COLO668 (cell line): ENCODE results near the gene BTBD7.
"Not testable (repeated sequence)": the region's sequence is repeated elsewhere in the genome, so short reads cannot be mapped to it uniquely, and the experiment has no call there.

ENCODE experiments used
- DNase-seq: peaks from one replicate; lab custom pipeline; 2025; ENCODE audit not compliant: unreplicated experiment; lab: John Stamatoyannopoulos, UW

Gene BTBD7

GRCh38 chr14:93332853-93333630, at the start of gene BTBD7:
Gene BTBD7, minus strand, starts transcription at chr14:93333036. Its CDS starts 36,985 bp downstream, at chr14:93296051.
- DNase-seq, result peak; percentile 99

- no peak for DNase-seq
These were observed 48.8 kb upstream of the BTBD7 start for GRCh38 chr14:93381644-93382043.

- no peak for DNase-seq
These were observed 47.0 kb upstream of the BTBD7 start for GRCh38 chr14:93379831-93380230.

- DNase-seq, result no peak
These were observed 42.9 kb upstream of the BTBD7 start for GRCh38 chr14:93375673-93376156.

- DNase-seq, result no peak
These were observed 37.0 kb upstream of the BTBD7 start for GRCh38 chr14:93369713-93370266.

GRCh38 chr14:93368996-93369712, 36.3 kb upstream of the BTBD7 start:
- DNase-seq, result no peak

GRCh38 chr14:93354873-93355272, 22.0 kb upstream of the BTBD7 start:
- DNase-seq, result not testable (repeated sequence)

GRCh38 chr14:93348292-93348691, 15.5 kb upstream of the BTBD7 start:
- DNase-seq, result no peak

GRCh38 chr14:93347850-93348249, 15.0 kb upstream of the BTBD7 start:
- DNase-seq, result no peak

- no peak for DNase-seq
These were observed 14.3 kb upstream of the BTBD7 start, which contains the start of gene COX8C for GRCh38 chr14:93346926-93347721. Gene COX8C, plus strand, starts transcription at chr14:93347182. Its CDS starts 87 bp downstream, at chr14:93347269.

- DNase-seq, result no peak
These were observed 11.0 kb upstream of the BTBD7 start for GRCh38 chr14:93343797-93344196.

GRCh38 chr14:93343266-93343665, 10.4 kb upstream of the BTBD7 start:
- DNase-seq, result no peak

GRCh38 chr14:93337884-93338283, 5.0 kb upstream of the BTBD7 start:
- DNase-seq, result no peak

- DNase-seq, result no peak
These were observed 4.4 kb upstream of the BTBD7 start for GRCh38 chr14:93337143-93337753.

GRCh38 chr14:93333631-93334103, 831 bp upstream of the BTBD7 start:
- DNase-seq, result no peak

- peak; percentile 72 for DNase-seq
These were observed 411 bp downstream of the BTBD7 start for GRCh38 chr14:93332397-93332852.

- DNase-seq, result no peak
These were observed 974 bp downstream of the BTBD7 start for GRCh38 chr14:93331728-93332396.

GRCh38 chr14:93331002-93331727, 1.7 kb downstream of the BTBD7 start:
- no peak for DNase-seq

- DNase-seq, result no peak
These were observed 2.2 kb downstream of the BTBD7 start for GRCh38 chr14:93330609-93331000.
